HG03280 (cell line): ENCODE data around the gene TINAG.
"Not testable (repeated sequence)": the region's sequence is repeated elsewhere in the genome, so short reads cannot be mapped to it uniquely, and the experiment has no call there.

Source experiments
- ATAC-seq: cut with Tn5 transposase; IDR thresholded peaks from one replicate; pipeline ENCODE4 v1.9.1; 2021; ENCODE audit warnings: mild to moderate bottlenecking, moderate library complexity; ENCODE audit not compliant: unreplicated experiment

Gene TINAG

GRCh38 chr6:54307439-54307910 lies 766 bp upstream of the TINAG start:
- ATAC-seq: no peak

- ATAC-seq: no peak
These were observed 710 bp downstream of the TINAG start for GRCh38 chr6:54308986-54309315.

- no peak for ATAC-seq
These were observed 2.3 kb downstream of the TINAG start for GRCh38 chr6:54310377-54311152.

- no peak for ATAC-seq
These were observed 7.4 kb downstream of the TINAG start for GRCh38 chr6:54315656-54316055.

- no peak for ATAC-seq
These were observed 12.6 kb downstream of the TINAG start for GRCh38 chr6:54320871-54321270.

- ATAC-seq: no peak
These were observed 19.4 kb downstream of the TINAG start for GRCh38 chr6:54327631-54328030.

GRCh38 chr6:54331571-54331970 lies 23.3 kb downstream of the TINAG start:
- not testable (repeated sequence) for ATAC-seq

- no peak for ATAC-seq
These were observed 27.6 kb downstream of the TINAG start for GRCh38 chr6:54335871-54336270.

- no peak for ATAC-seq
These were observed 45.7 kb downstream of the TINAG start for GRCh38 chr6:54353975-54354374.

GRCh38 chr6:54354608-54355007 lies 46.4 kb downstream of the TINAG start:
- no peak for ATAC-seq

- no peak for ATAC-seq
These were observed 48.9 kb downstream of the TINAG start for GRCh38 chr6:54357141-54357540.

GRCh38 chr6:54361188-54361587 lies 52.9 kb downstream of the TINAG start:
- no peak for ATAC-seq

- no peak for ATAC-seq
These were observed 53.5 kb downstream of the TINAG start for GRCh38 chr6:54361734-54362133.

- no peak for ATAC-seq
These were observed 58.6 kb downstream of the TINAG start for GRCh38 chr6:54366667-54367327.

GRCh38 chr6:54377776-54378175 lies 69.5 kb downstream of the TINAG start:
- no peak for ATAC-seq

GRCh38 chr6:54386295-54386694 lies 78.1 kb downstream of the TINAG start:
- ATAC-seq: no peak

- no peak for ATAC-seq
These were observed 82.1 kb downstream of the TINAG start for GRCh38 chr6:54390362-54390761.

- no peak for ATAC-seq
These were observed 83.3 kb downstream of the TINAG start for GRCh38 chr6:54391577-54391976.

- no peak for ATAC-seq
These were observed 94.9 kb downstream of the TINAG start for GRCh38 chr6:54403096-54403495.

- ATAC-seq: no peak
These were observed 96.5 kb downstream of the TINAG start for GRCh38 chr6:54404791-54405190.

- no peak for ATAC-seq
These were observed 103.5 kb downstream of the TINAG start for GRCh38 chr6:54411767-54412166.

GRCh38 chr6:54415517-54415916 lies 107.3 kb downstream of the TINAG start:
- ATAC-seq: no peak
